Esophagus squamous epithelium (tissue), 5 donors: ENCODE results near the gene WDR19. TPM values are rescaled to one million over a fixed set of nuclear protein-coding genes. Genes with fewer than 3 reads are reported as not detected.
"Not testable (repeated sequence)": the region's sequence is repeated elsewhere in the genome, so short reads cannot be mapped to it uniquely, and the experiment has no call there.

ENCODE experiments used
- DNase-seq: peaks from one replicate; lab custom pipeline; 2025; lab: John Stamatoyannopoulos, UW
- H3K27ac ChIP-seq, 4 donors: fragments of 200-600 bp; sonication (generic); one replicate each; pipeline ENCODE4 v1.5.1; 2016 to 2019; ENCODE audit warnings: mild to moderate bottlenecking in 1 of 4
- H3K27me3 ChIP-seq, 4 donors: fragments of 200-600 bp; sonication (generic); 1 replicate in 3 of 4; 2 replicates in 1 of 4; pipeline versions ENCODE4 v1.5.1 to v1.6.0; 2017 to 2021; ENCODE audit warnings: antibody characterized with exemption in 1 of 4
- H3K36me3 ChIP-seq, 3 donors: fragments of 200-600 bp; sonication (generic); one replicate each; pipeline ENCODE4 v1.5.1; 2016 to 2019
- H3K4me1 ChIP-seq, 3 donors: fragments of 200-600 bp; sonication (generic); one replicate each; pipeline ENCODE4 v1.5.1; 2017 to 2019
- H3K4me3 ChIP-seq, 4 donors: fragments of 200-600 bp; sonication (generic); 1 replicate in 3 of 4; 2 replicates in 1 of 4; pipeline ENCODE4 v1.5.1; 2016 to 2019; ENCODE audit warnings: mild to moderate bottlenecking in 2 of 4, moderate library complexity in 1 of 4
- H3K9me3 ChIP-seq, 3 donors: fragments of 200-600 bp; sonication (generic); one replicate each; pipeline ENCODE4 v1.5.1; 2016 to 2019
- CTCF ChIP-seq, 6 experiments: fragments of 450-650 bp in 4 of 6; fragments of 200-600 bp in 2 of 6; sonication (generic) in 2 of 6; IDR thresholded peaks; one replicate each; pipeline ENCODE4 v1.5.1; 2016 to 2019; ENCODE audit warnings: antibody characterized with exemption in 6 of 6, mild to moderate bottlenecking in 4 of 6, moderate library complexity in 4 of 6
- POLR2A ChIP-seq, 4 donors: fragments of 450-650 bp; IDR thresholded peaks; one replicate each; pipeline ENCODE4 v1.6.1; 2017; ENCODE audit warnings: antibody characterized with exemption in 4 of 4, mild to moderate bottlenecking in 4 of 4, moderate library complexity in 3 of 4
- WGBS, 2 donors: methylation state at CpG; one replicate each; pipeline ENCODE4 v1.1.5; 2018; 5-methylcytosine and 5-hydroxymethylcytosine counted together
- intact Hi-C: fragments of 100-400 bp; cut with DNase I; formaldehyde crosslinking; loops from one replicate; pipeline ENCODE4 v1.15.0; 2022
- total RNA-seq, 4 donors: library from RNA; depleted of rRNA; stranded (reverse); fragments of >200 nt; gene quantifications; one replicate each; pipeline ENCODE4 v1.1.0, GENCODE V29; 2016
- donor health status: DM: yes; HTN: yes; CAD: no.

The WDR19 gene
- total RNA-seq, 4 donors from 2014 or later, result 9.1 to 34.7 (median 10.4) TPM

GRCh38 chr4:39286263-39286662 is 103.9 kb downstream of the WDR19 start:
- 93 to 100% methylated on average over 1 to 2 of the region's 2 CpGs for WGBS, 2 donors
- no peaks in the 10 kb centered on the region for H3K9me3 ChIP-seq
- no peaks in the 10 kb centered on the region for H3K4me1 ChIP-seq
- no peak overlapping the region for H3K27ac ChIP-seq
- H3K36me3 ChIP-seq, result peaks cover 0 to 71% (median 0%) of the 10 kb centered on the region in 3 donors
- TF ChIP-seq CTCF (IDR thresholded peaks at IDR 0.05) (no peak), POLR2A (IDR thresholded peaks at IDR 0.05) (no peak)
- no peaks in the 10 kb centered on the region for H3K27me3 ChIP-seq
- H3K4me3 ChIP-seq, result no peak overlapping the region
- intact Hi-C loops, result no loop called here
- DNase-seq, result no peak

DNA sequence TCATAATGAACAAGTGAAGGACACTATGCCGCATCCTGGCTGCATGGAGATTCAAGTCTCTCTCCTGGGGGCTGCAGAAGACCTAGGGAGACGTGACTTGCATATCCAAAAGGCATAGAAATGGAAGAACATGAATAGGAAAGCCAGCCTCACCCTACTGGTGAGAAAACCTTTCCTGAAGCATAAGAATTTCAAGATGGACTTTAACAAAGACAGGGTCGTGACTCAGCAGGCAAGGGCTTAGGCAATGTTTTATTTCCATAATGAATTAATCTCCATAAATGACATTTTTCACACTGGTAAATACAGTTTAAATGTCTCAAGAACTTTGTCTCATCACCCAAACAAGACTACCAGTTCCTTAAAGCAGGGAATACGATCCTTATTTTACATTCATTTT is 104.9 kb downstream of the WDR19 start:
- H3K27me3 ChIP-seq, result no peaks in the 10 kb centered on the region
- intact Hi-C loops, result no loop called here
- H3K36me3 ChIP-seq, result peaks cover 0 to 76% (median 0%) of the 10 kb centered on the region in 3 donors
- no peak overlapping the region for H3K4me3 ChIP-seq
- no peak for DNase-seq
- H3K4me1 ChIP-seq, result no peaks in the 10 kb centered on the region
- TF ChIP-seq CTCF (IDR thresholded peaks at IDR 0.05) (no peak), POLR2A (IDR thresholded peaks at IDR 0.05) (no peak)
- no peak overlapping the region for H3K27ac ChIP-seq
- 90 to 91% methylated on average over 4 of the region's 4 CpGs for WGBS, 2 donors
- no peaks in the 10 kb centered on the region for H3K9me3 ChIP-seq

GRCh38 chr4:39291686-39292085 is 109.4 kb downstream of the WDR19 start:
- no peak overlapping the region for H3K27ac ChIP-seq
- DNase-seq, result no peak
- no peaks in the 10 kb centered on the region for H3K4me1 ChIP-seq
- WGBS, 2 donors, result 64 to 90% methylated on average over 2 of the region's 2 CpGs
- no peaks in the 10 kb centered on the region for H3K9me3 ChIP-seq
- H3K27me3 ChIP-seq, result no peaks in the 10 kb centered on the region
- peaks cover 0 to 93% (median 10%) of the 10 kb centered on the region in 3 donors for H3K36me3 ChIP-seq
- no peak overlapping the region for H3K4me3 ChIP-seq
- TF ChIP-seq CTCF (IDR thresholded peaks at IDR 0.05) (no peak), POLR2A (IDR thresholded peaks at IDR 0.05) (no peak)
- intact Hi-C loops, result no loop called here

- intact Hi-C loops, H3K4me1 ChIP-seq, DNase-seq, H3K4me3 ChIP-seq, H3K9me3 ChIP-seq, H3K27ac ChIP-seq, H3K27me3 ChIP-seq: not testable (repeated sequence)
- WGBS, 2 donors, result 95 to 97% methylated on average over 5 of the region's 5 CpGs
- H3K36me3 ChIP-seq, result peaks cover 0 to 86% (median 10%) of the 10 kb centered on the region in 3 donors
Observed at GRCh38 chr4:39292433-39292832, 110.1 kb downstream of the WDR19 start.

- WGBS, 2 donors, result 65 to 68% methylated on average over 8 of the region's 8 CpGs
- Histone ChIP-seq H3K27me3 (no peaks in the 10 kb centered on the region), H3K4me1 (no peaks in the 10 kb centered on the region), H3K27ac (no peak overlapping the region), H3K36me3 (peaks cover 11 to 86% (median 24%) of the 10 kb centered on the region in 3 donors), H3K9me3 (no peaks in the 10 kb centered on the region), H3K4me3 (no peak overlapping the region)
- TF ChIP-seq CTCF (IDR thresholded peaks at IDR 0.05) (no peak), POLR2A (IDR thresholded peaks at IDR 0.05) (no peak)
- DNase-seq, result no peak
- intact Hi-C loops, result no loop called here
Observed at GRCh38 chr4:39295784-39296183, 113.5 kb downstream of the WDR19 start.

- intact Hi-C loops, result no loop called here
- DNase-seq, result no peak
- H3K9me3 ChIP-seq, result no peaks in the 10 kb centered on the region
- peaks cover 11 to 99% (median 24%) of the 10 kb centered on the region in 3 donors for H3K36me3 ChIP-seq
- no peaks in the 10 kb centered on the region for H3K4me1 ChIP-seq
- no peak overlapping the region for H3K4me3 ChIP-seq
- H3K27me3 ChIP-seq, result no peaks in the 10 kb centered on the region
- H3K27ac ChIP-seq, result no peak overlapping the region
- TF ChIP-seq POLR2A (IDR thresholded peaks at IDR 0.05) (no peak), CTCF (IDR thresholded peaks at IDR 0.05) (no peak)
- WGBS, 2 donors, result 89 to 90% methylated on average over 1 of the region's 1 CpG
Observed at GRCh38 chr4:39302901-39303300, 120.6 kb downstream of the WDR19 start.
